Trophoblast cell (in vitro differentiated cells and primary cell): ENCODE results near the gene CH25H.
A peak's percentile ranks its signal among the peaks of the same experiment; 100 is the strongest.

ENCODE experiments used
- DNase-seq, 2 donors: peaks; one replicate each; pipeline ENCODE4 v3.0.0-alpha.2; 2016
- H2AFZ ChIP-seq: 2 replicates; pipeline ENCODE4 v1.6.1; 2013; ENCODE audit warnings: low read length, moderate library complexity, mild to moderate bottlenecking; ENCODE audit not compliant: insufficient read depth, poor library complexity
- H2AK5ac ChIP-seq: 2 replicates; pipeline ENCODE4 v1.6.1; 2013; ENCODE audit warnings: mild to moderate bottlenecking, low read length
- H2BK120ac ChIP-seq: 2 replicates; pipeline ENCODE4 v1.6.1; 2013; ENCODE audit warnings: low read length, mild to moderate bottlenecking, moderate library complexity; ENCODE audit not compliant: insufficient read depth, poor library complexity
- H2BK12ac ChIP-seq: 2 replicates; pipeline ENCODE4 v1.6.1; 2013; ENCODE audit warnings: mild to moderate bottlenecking, low read length, moderate library complexity
- H2BK5ac ChIP-seq: 2 replicates; pipeline ENCODE4 v1.6.1; 2013; ENCODE audit warnings: low read length, low read depth, moderate library complexity, mild to moderate bottlenecking; ENCODE audit not compliant: poor library complexity
- H3K14ac ChIP-seq: 2 replicates; pipeline ENCODE4 v1.6.1; 2013; ENCODE audit warnings: mild to moderate bottlenecking, low read length
- H3K18ac ChIP-seq: 2 replicates; pipeline ENCODE4 v1.6.1; 2013; ENCODE audit warnings: mild to moderate bottlenecking, low read length
- H3K23ac ChIP-seq: 2 replicates; pipeline ENCODE4 v1.6.1; 2013; ENCODE audit warnings: low read length
- H3K27ac ChIP-seq: 2 replicates; pipeline ENCODE4 v1.5.1; 2013; ENCODE audit warnings: low read depth, mild to moderate bottlenecking, inconsistent platforms, low read length, moderate library complexity
- H3K27me3 ChIP-seq: 2 replicates; pipeline ENCODE4 v1.6.1; 2013; ENCODE audit warnings: inconsistent platforms, mild to moderate bottlenecking, low read length, moderate library complexity; ENCODE audit not compliant: insufficient read depth
- H3K36me3 ChIP-seq, 2 experiments: 1 replicate in 1 of 2; 2 replicates in 1 of 2; pipeline ENCODE4 v1.6.1; 2013; ENCODE audit warnings: low read length in 2 of 2, mild to moderate bottlenecking in 2 of 2, moderate library complexity in 1 of 2; ENCODE audit not compliant: insufficient read depth in 2 of 2, control insufficient read depth in 1 of 2
- H3K4ac ChIP-seq: 2 replicates; pipeline ENCODE4 v1.6.1; 2013; ENCODE audit warnings: low read depth, mild to moderate bottlenecking, low read length, moderate library complexity
- H3K4me1 ChIP-seq, 2 experiments: 1 replicate in 1 of 2; 2 replicates in 1 of 2; pipeline ENCODE4 v1.6.1; 2013; ENCODE audit warnings: low read length in 2 of 2, mild to moderate bottlenecking in 2 of 2, moderate library complexity in 1 of 2; ENCODE audit not compliant: insufficient read depth in 2 of 2, control insufficient read depth in 1 of 2
- H3K4me2 ChIP-seq: 2 replicates; pipeline ENCODE4 v1.6.1; 2013; ENCODE audit warnings: inconsistent platforms, mild to moderate bottlenecking, low read length, moderate library complexity
- H3K4me3 ChIP-seq: 2 replicates; pipeline ENCODE4 v1.5.1; 2013; ENCODE audit warnings: mild to moderate bottlenecking, low read depth, low read length, inconsistent platforms
- H3K79me1 ChIP-seq: one replicate; pipeline ENCODE4 v1.6.1; 2013; ENCODE audit warnings: low read length
- H3K79me2 ChIP-seq: 2 replicates; pipeline ENCODE4 v1.6.1; 2013; ENCODE audit warnings: low read length, mild to moderate bottlenecking; ENCODE audit not compliant: control insufficient read depth, insufficient read depth, poor library complexity
- H3K9ac ChIP-seq: 2 replicates; pipeline ENCODE4 v1.6.1; 2013; ENCODE audit warnings: mild to moderate bottlenecking, low read length
- H3K9me3 ChIP-seq: 2 replicates; pipeline ENCODE4 v1.6.1; 2013; ENCODE audit warnings: low read depth, mild to moderate bottlenecking, control low read depth, inconsistent platforms, low read length; ENCODE audit not compliant: insufficient read depth
- H4K12ac ChIP-seq: 2 replicates; pipeline ENCODE4 v1.6.1; 2013; ENCODE audit warnings: low read depth, mild to moderate bottlenecking, low read length, moderate library complexity
- H4K8ac ChIP-seq: 2 replicates; pipeline ENCODE4 v1.6.1; 2013; ENCODE audit warnings: low read depth, mild to moderate bottlenecking, low read length, moderate library complexity
- H4K91ac ChIP-seq: one replicate; pipeline ENCODE4 v1.6.1; 2013; ENCODE audit warnings: low read depth, mild to moderate bottlenecking, low read length, moderate library complexity
- WGBS: extraction: QIAGEN DNeasy Blood & Tissue Kit; methylation state at CpG from one replicate; pipeline ENCODE4 v1.1.7; 2013; ENCODE audit warnings: missing lambda C conversion rate; ENCODE audit not compliant: insufficient read length, insufficient coverage; ENCODE audit errors: extremely low coverage; 5-methylcytosine and 5-hydroxymethylcytosine counted together

Gene CH25H

GRCh38 chr10:89203237-89203636 lies 3.9 kb downstream of the CH25H start:
- H2BK120ac ChIP-seq = no peak overlapping the region
- H3K9ac ChIP-seq = no peak overlapping the region
- H3K27me3 ChIP-seq = peaks cover 25% of the 10 kb centered on the region
- peaks cover 4 to 6% of the 10 kb centered on the region in 2 experiments for H3K4me1 ChIP-seq
- H3K36me3 ChIP-seq = no peaks in the 10 kb centered on the region
- no peak overlapping the region for H3K4me2 ChIP-seq
- H2BK12ac ChIP-seq = no peak overlapping the region
- H4K91ac ChIP-seq = no peak overlapping the region
- H2BK5ac ChIP-seq = no peak overlapping the region
- H4K8ac ChIP-seq = no peak overlapping the region
- no peak overlapping the region for H2AFZ ChIP-seq
- no peak overlapping the region for H2AK5ac ChIP-seq
- no peak overlapping the region for H3K23ac ChIP-seq
- no peaks in the 10 kb centered on the region for H3K79me1 ChIP-seq
- H3K9me3 ChIP-seq = peaks cover 4% of the 10 kb centered on the region
- no peak overlapping the region for H3K18ac ChIP-seq
- no peak for DNase-seq
- no peaks in the 10 kb centered on the region for H3K79me2 ChIP-seq
- H3K14ac ChIP-seq = no peak overlapping the region
- no peak overlapping the region for H3K4ac ChIP-seq
- WGBS = no CpG with 5 or more reads among the region's 1 CpG
- no peak overlapping the region for H3K27ac ChIP-seq
- no peak overlapping the region for H3K4me3 ChIP-seq
- no peak overlapping the region for H4K12ac ChIP-seq

- H2BK5ac ChIP-seq = no peak overlapping the region
- H2AFZ ChIP-seq = no peak overlapping the region
- H4K8ac ChIP-seq = no peak overlapping the region
- no peak overlapping the region for H3K18ac ChIP-seq
- no peak overlapping the region for H2BK120ac ChIP-seq
- no peak overlapping the region for H3K9ac ChIP-seq
- H4K91ac ChIP-seq = no peak overlapping the region
- H3K4me3 ChIP-seq = no peak overlapping the region
- H3K27ac ChIP-seq = no peak overlapping the region
- no peak overlapping the region for H2BK12ac ChIP-seq
- H3K4me1 ChIP-seq = no peaks in the 10 kb centered on the region
- peaks cover 13% of the 10 kb centered on the region for H3K27me3 ChIP-seq
- H3K23ac ChIP-seq = no peak overlapping the region
- H2AK5ac ChIP-seq = no peak overlapping the region
- H4K12ac ChIP-seq = no peak overlapping the region
- no peak overlapping the region for H3K14ac ChIP-seq
- no peaks in the 10 kb centered on the region for H3K36me3 ChIP-seq
- H3K79me2 ChIP-seq = no peaks in the 10 kb centered on the region
- no peaks in the 10 kb centered on the region for H3K79me1 ChIP-seq
- 100% methylated on average over 1 of the region's 2 CpGs for WGBS
- H3K4me2 ChIP-seq = no peak overlapping the region
- H3K9me3 ChIP-seq = peaks cover under 1% of the 10 kb centered on the region
- DNase-seq = peak; percentile 38 to 72
- no peak overlapping the region for H3K4ac ChIP-seq
Observed at GRCh38 chr10:89202033-89202425, 5.1 kb downstream of the CH25H start.

- no CpG with 5 or more reads among the region's 7 CpGs for WGBS
- Histone ChIP-seq H3K4me3 (no peak overlapping the region), H3K9me3 (no peaks in the 10 kb centered on the region), H4K12ac (no peak overlapping the region), H3K23ac (no peak overlapping the region), H2AFZ (no peak overlapping the region), H3K79me1 (no peaks in the 10 kb centered on the region), H3K79me2 (no peaks in the 10 kb centered on the region), H2AK5ac (no peak overlapping the region), H3K14ac (no peak overlapping the region), H2BK5ac (no peak overlapping the region), H2BK120ac (no peak overlapping the region), H3K4me2 (no peak overlapping the region), H3K27ac (no peak overlapping the region), H4K91ac (no peak overlapping the region), H3K4ac (no peak overlapping the region), H2BK12ac (no peak overlapping the region), H3K4me1 (no peaks in the 10 kb centered on the region), H3K9ac (no peak overlapping the region), H3K18ac (no peak overlapping the region), H4K8ac (no peak overlapping the region), H3K27me3 (peaks cover 8% of the 10 kb centered on the region), H3K36me3 (no peaks in the 10 kb centered on the region)
- DNase-seq = no peak
Observed at GRCh38 chr10:89201345-89202032, 5.6 kb downstream of the CH25H start.

- Histone ChIP-seq H2BK12ac (no peak overlapping the region), H3K79me1 (no peaks in the 10 kb centered on the region), H3K18ac (no peak overlapping the region), H2BK5ac (no peak overlapping the region), H4K8ac (no peak overlapping the region), H3K4me2 (no peak overlapping the region), H4K91ac (no peak overlapping the region), H3K9me3 (no peaks in the 10 kb centered on the region), H3K4ac (no peak overlapping the region), H2AK5ac (no peak overlapping the region), H3K4me3 (no peak overlapping the region), H3K27ac (no peak overlapping the region), H3K23ac (no peak overlapping the region), H3K14ac (no peak overlapping the region), H3K9ac (no peak overlapping the region), H2BK120ac (no peak overlapping the region), H4K12ac (no peak overlapping the region), H3K4me1 (no peaks in the 10 kb centered on the region), H3K79me2 (no peaks in the 10 kb centered on the region), H2AFZ (no peak overlapping the region), H3K36me3 (no peaks in the 10 kb centered on the region), H3K27me3 (no peaks in the 10 kb centered on the region)
- no CpG with 5 or more reads among the region's 4 CpGs for WGBS
- peak in 1 of 2 donors; percentile 18 for DNase-seq
Observed at GRCh38 chr10:89197473-89197872, 9.6 kb downstream of the CH25H start.
